ENCODE measurements around the gene SLC15A2. TPM values are rescaled to one million over a fixed set of nuclear protein-coding genes. Genes with fewer than 3 reads are reported as not detected.

Gene SLC15A2
- total and polyA plus RNA-seq, 3 donors from 2014 or later, result 11.8 to 21.8 (median 13.8) TPM

- Histone ChIP-seq H3K9me3 (no peaks in the 10 kb centered on the region), H3K27ac (no peak overlapping the region), H3K4me3 (no peak overlapping the region), H3K27me3 (no peaks in the 10 kb centered on the region), H3K4me1 (no peaks in the 10 kb centered on the region), H3K36me3 (ENCODE audit: low read depth, missing control alignments) (no peaks in the 10 kb centered on the region)
- no peak for DNase-seq
- intact Hi-C loops (cut with DNase I; ENCODE audit: low total_unique reads), result no loop called here
- 84 to 92% methylated on average over 2 of the region's 2 CpGs for WGBS, 2 donors
- TF ChIP-seq CTCF (IDR thresholded peaks at IDR 0.05), result no peak
- TF ChIP-seq POLR2A (IDR thresholded peaks at IDR 0.05), result no peak
Observed at GRCh38 chr3:121979246-121979645, 85.0 kb downstream of the SLC15A2 start.

GRCh38 chr3:121979734-121980449, 85.7 kb downstream of the SLC15A2 start:
- no peak overlapping the region for H3K4me3 ChIP-seq
- DNase-seq, result no peak
- no peaks in the 10 kb centered on the region for H3K9me3 ChIP-seq
- intact Hi-C loops (cut with DNase I; ENCODE audit: low total_unique reads), result no loop called here
- no peaks in the 10 kb centered on the region for H3K27me3 ChIP-seq
- no peaks in the 10 kb centered on the region for H3K36me3 ChIP-seq (ENCODE audit: low read depth, missing control alignments)
- no peaks in the 10 kb centered on the region for H3K4me1 ChIP-seq
- no peak overlapping the region for H3K27ac ChIP-seq
- no peak for TF ChIP-seq CTCF (IDR thresholded peaks at IDR 0.05)
- no peak for TF ChIP-seq POLR2A (IDR thresholded peaks at IDR 0.05)

- TF ChIP-seq CTCF (IDR thresholded peaks at IDR 0.05) (no peak), POLR2A (IDR thresholded peaks at IDR 0.05) (no peak)
- Histone ChIP-seq H3K4me1 (no peaks in the 10 kb centered on the region), H3K9me3 (no peaks in the 10 kb centered on the region), H3K27ac (no peak overlapping the region), H3K4me3 (no peak overlapping the region), H3K36me3 (ENCODE audit: low read depth, missing control alignments) (no peaks in the 10 kb centered on the region), H3K27me3 (no peaks in the 10 kb centered on the region)
- intact Hi-C loops (cut with DNase I; ENCODE audit: low total_unique reads), result no loop called here
- no peak for DNase-seq
- 39 to 42% methylated on average over 5 of the region's 5 CpGs for WGBS, 2 donors
Observed at GRCh38 chr3:121980450-121980796, 86.2 kb downstream of the SLC15A2 start.

DNA sequence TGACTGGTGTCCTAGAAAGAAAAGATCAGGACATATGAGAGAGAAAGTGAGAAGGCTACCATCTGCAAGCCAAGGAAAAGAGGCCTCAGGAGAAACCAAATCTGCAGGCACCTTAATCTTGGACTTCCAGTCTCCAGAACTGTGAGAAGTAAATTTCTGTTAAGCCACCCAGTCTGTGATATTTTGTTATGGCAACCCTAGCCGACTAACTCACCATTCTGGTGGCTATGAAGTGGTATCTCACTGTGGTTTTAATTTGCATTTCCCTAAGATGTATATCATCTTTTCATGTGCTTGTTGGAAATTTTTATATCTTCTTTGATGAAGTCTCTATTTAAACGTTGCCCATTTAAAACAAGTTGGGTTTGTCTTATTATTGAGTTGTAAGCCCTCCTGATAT, 87.3 kb downstream of the SLC15A2 start:
- no peak for DNase-seq
- Histone ChIP-seq H3K4me1 (no peaks in the 10 kb centered on the region), H3K36me3 (ENCODE audit: low read depth, missing control alignments) (no peaks in the 10 kb centered on the region), H3K27ac (no peak overlapping the region), H3K4me3 (no peak overlapping the region), H3K27me3 (no peaks in the 10 kb centered on the region), H3K9me3 (no peaks in the 10 kb centered on the region)
- 84 to 87% methylated on average over 2 of the region's 2 CpGs for WGBS, 2 donors
- TF ChIP-seq CTCF (IDR thresholded peaks at IDR 0.05) (no peak), POLR2A (IDR thresholded peaks at IDR 0.05) (no peak)
- intact Hi-C loops (cut with DNase I; ENCODE audit: low total_unique reads), result no loop called here

DNA sequence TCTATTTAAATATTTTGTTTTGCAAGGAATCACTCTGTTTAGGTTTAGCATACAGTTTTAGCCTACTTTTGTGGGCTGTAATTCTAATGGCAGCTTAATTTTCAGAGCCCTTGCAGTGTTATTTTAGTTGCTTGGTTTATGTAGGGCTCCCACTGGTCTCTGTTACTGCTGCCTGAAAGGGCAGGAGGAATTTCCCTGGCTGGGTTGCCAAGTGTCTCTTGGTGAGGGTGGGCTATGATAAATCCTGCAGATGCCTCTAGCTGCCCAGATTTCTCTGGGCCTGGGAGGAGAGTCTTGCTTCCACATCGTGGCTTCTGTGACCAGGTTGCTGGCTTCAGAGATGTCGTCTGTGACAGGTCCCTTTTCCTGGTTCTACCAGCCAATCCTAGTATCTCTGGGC, 91.6 kb downstream of the SLC15A2 start:
- intact Hi-C loops (cut with DNase I; ENCODE audit: low total_unique reads), result no loop called here
- no peak for TF ChIP-seq POLR2A (IDR thresholded peaks at IDR 0.05)
- TF ChIP-seq CTCF (IDR thresholded peaks at IDR 0.05), result no peak
- H3K4me3 ChIP-seq, result no peak overlapping the region
- 88% methylated on average over 2 of the region's 2 CpGs; no CpG with 5 or more reads in 1 of the 2 donors for WGBS, 2 donors
- no peaks in the 10 kb centered on the region for H3K9me3 ChIP-seq
- H3K4me1 ChIP-seq, result peaks cover 12% of the 10 kb centered on the region
- no peaks in the 10 kb centered on the region for H3K27me3 ChIP-seq
- no peak overlapping the region for H3K27ac ChIP-seq
- no peak for DNase-seq
- H3K36me3 ChIP-seq (ENCODE audit: low read depth, missing control alignments), result no peaks in the 10 kb centered on the region
